ENCODE results near the gene FCMR.

FCMR gene

GRCh38 chr1:206940588-206940936 is 18.8 kb upstream of the FCMR start:
- TF ChIP-seq CTCF (IDR thresholded peaks at IDR 0.05; ENCODE audit: low read depth, low read length), result no peak
- no peak for DNase-seq (ENCODE audit: extremely low read depth, low read depth)

- no peak for DNase-seq (ENCODE audit: extremely low read depth, low read depth)
- TF ChIP-seq CTCF (IDR thresholded peaks at IDR 0.05; ENCODE audit: low read depth, low read length), result no peak
Measured at GRCh38 chr1:206939841-206940587, 18.3 kb upstream of the FCMR start.

- TF ChIP-seq CTCF (IDR thresholded peaks at IDR 0.05; ENCODE audit: low read depth, low read length), result no peak
- DNase-seq (ENCODE audit: extremely low read depth, low read depth), result no peak
Measured at GRCh38 chr1:206939131-206939530, 17.4 kb upstream of the FCMR start.

GRCh38 chr1:206937425-206937824 is 15.7 kb upstream of the FCMR start:
- DNase-seq (ENCODE audit: extremely low read depth, low read depth), result no peak
- no peak for TF ChIP-seq CTCF (IDR thresholded peaks at IDR 0.05; ENCODE audit: low read depth, low read length)

- DNase-seq (ENCODE audit: extremely low read depth, low read depth), result no peak
- TF ChIP-seq CTCF (IDR thresholded peaks at IDR 0.05; ENCODE audit: low read depth, low read length), result peak; percentile 36
Measured at GRCh38 chr1:206935491-206936067, 13.8 kb upstream of the FCMR start.

GRCh38 chr1:206933333-206933945 is 11.7 kb upstream of the FCMR start:
- TF ChIP-seq CTCF (IDR thresholded peaks at IDR 0.05; ENCODE audit: low read depth, low read length), result peak; percentile 44
- DNase-seq (ENCODE audit: extremely low read depth, low read depth), result no peak

- DNase-seq (ENCODE audit: extremely low read depth, low read depth), result no peak
- TF ChIP-seq CTCF (IDR thresholded peaks at IDR 0.05; ENCODE audit: low read depth, low read length), result no peak
Measured at GRCh38 chr1:206932177-206932576, 10.4 kb upstream of the FCMR start.

Measured in AG09319 (cell line).